ENCODE results near the gene BANP. TPM values are rescaled to one million over a fixed set of nuclear protein-coding genes. Genes with fewer than 3 reads are reported as not detected.
"Not testable (repeated sequence)": the region's sequence is repeated elsewhere in the genome, so short reads cannot be mapped to it uniquely, and the experiment has no call there.

Gene BANP
- total RNA-seq, 1 experiment from 2014 or later: 37.2 TPM

- H4K20me1 ChIP-seq (ENCODE audit: insufficient read depth): not testable (repeated sequence)
Observed at GRCh38 chr16:87911106-87911763, 40.0 kb upstream of the BANP start.

GRCh38 chr16:87912691-87913090, 38.5 kb upstream of the BANP start:
- ATAC-seq; H3K9me2 ChIP-seq (ENCODE audit: insufficient read depth); intact Hi-C loops (cut with micrococcal nuclease); H3K4me1 ChIP-seq (ENCODE audit: control insufficient read depth in 1 of 2, insufficient read depth in 2 of 2, low read length in 2 of 2); H4K20me1 ChIP-seq (ENCODE audit: insufficient read depth); H3K79me2 ChIP-seq (ENCODE audit: insufficient read depth, low read length); DNase-seq (ENCODE audit: low read depth, low spot score); CTCF ChIA-PET; POLR2A ChIA-PET; H3K9ac ChIP-seq (ENCODE audit: low read length); H3K4me2 ChIP-seq (ENCODE audit: low read length); RAD21 ChIA-PET (ENCODE audit: low non-redundant PET in 1 of 2, low total read pairs in 2 of 2, uncharacterized antibody in 2 of 2, unreplicated experiment in 2 of 2); H2AFZ ChIP-seq (ENCODE audit: low read depth, low read length, poor library complexity, severe bottlenecking); H3K27ac ChIP-seq (ENCODE audit: low read depth, low read length); H3K27me3 ChIP-seq (ENCODE audit: insufficient read depth, low read length); H3K9me3 ChIP-seq (ENCODE audit: control insufficient read depth in 1 of 2, insufficient read depth in 1 of 2, low read depth in 1 of 2, low read length in 2 of 2); H3K36me3 ChIP-seq (ENCODE audit: control insufficient read depth in 1 of 2, insufficient read depth in 2 of 2, low read length in 2 of 2); H3K4me3 ChIP-seq (replicated peaks in 1 of 2; ENCODE audit: low read depth in 1 of 2, low read length in 2 of 2); BruUV-seq (replicated peaks): not testable (repeated sequence)

More at GRCh38 chr16:87911106-87911763, 40.0 kb upstream of the BANP start:
- H3K36me3 ChIP-seq (ENCODE audit: control insufficient read depth in 1 of 2, insufficient read depth in 2 of 2, low read length in 2 of 2); H3K4me3 ChIP-seq (replicated peaks in 1 of 2; ENCODE audit: low read depth in 1 of 2, low read length in 2 of 2); H3K27ac ChIP-seq (ENCODE audit: low read depth, low read length); H3K4me2 ChIP-seq (ENCODE audit: low read length); RAD21 ChIA-PET (ENCODE audit: low non-redundant PET in 1 of 2, low total read pairs in 2 of 2, uncharacterized antibody in 2 of 2, unreplicated experiment in 2 of 2); intact Hi-C loops (cut with micrococcal nuclease); H2AFZ ChIP-seq (ENCODE audit: low read depth, low read length, poor library complexity, severe bottlenecking); H3K9me2 ChIP-seq (ENCODE audit: insufficient read depth); ATAC-seq; DNase-seq (ENCODE audit: low read depth, low spot score); H3K27me3 ChIP-seq (ENCODE audit: insufficient read depth, low read length); H3K4me1 ChIP-seq (ENCODE audit: control insufficient read depth in 1 of 2, insufficient read depth in 2 of 2, low read length in 2 of 2); POLR2A ChIA-PET; H3K79me2 ChIP-seq (ENCODE audit: insufficient read depth, low read length); H3K9me3 ChIP-seq (ENCODE audit: control insufficient read depth in 1 of 2, insufficient read depth in 1 of 2, low read depth in 1 of 2, low read length in 2 of 2); H3K9ac ChIP-seq (ENCODE audit: low read length); BruUV-seq (replicated peaks): not testable (repeated sequence)
- CTCF ChIA-PET: interaction anchor here (0.7 to 1.6 kb wide), 5 partner anchors 14 to 142 kb away, joined by 3 to 6 read pairs (median 3); no protein-coding TSS in a partner anchor

DNA sequence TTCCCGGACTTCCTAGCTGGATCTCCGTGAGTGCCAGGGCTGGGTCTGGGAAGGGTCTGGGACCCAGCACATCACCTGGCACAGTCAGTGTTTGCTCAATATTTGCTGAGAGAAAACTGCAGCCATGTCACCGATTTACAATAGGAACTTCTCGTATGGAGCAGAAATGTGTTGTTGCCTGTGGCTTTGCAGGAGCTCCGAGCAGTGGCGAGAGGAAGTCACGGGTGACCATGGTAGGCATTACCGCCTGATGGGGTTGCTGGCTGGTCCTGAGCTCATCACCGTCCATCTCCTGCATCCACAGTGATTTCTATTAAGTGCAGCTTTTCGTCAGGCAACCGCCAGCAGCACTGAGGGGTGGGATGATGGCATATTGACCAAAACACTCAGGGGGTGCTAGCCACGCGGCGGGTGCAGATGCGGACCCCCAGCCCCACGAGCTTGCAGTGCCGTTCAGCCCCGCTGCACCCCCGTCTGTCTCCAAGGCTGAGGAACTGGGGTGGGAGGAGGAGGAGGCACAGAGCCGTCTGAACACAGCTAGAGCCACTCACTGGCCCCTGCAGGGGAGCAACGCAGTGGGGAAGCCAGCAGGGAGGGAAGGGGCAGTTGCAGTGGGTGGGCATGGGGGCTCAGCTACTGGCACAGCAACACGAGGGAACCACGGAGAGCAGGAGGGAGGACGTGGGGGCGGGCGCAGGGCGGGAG, 37.1 kb upstream of the BANP start:
- CTCF ChIA-PET; RAD21 ChIA-PET (ENCODE audit: low non-redundant PET in 1 of 2, low total read pairs in 2 of 2, uncharacterized antibody in 2 of 2, unreplicated experiment in 2 of 2); H3K4me3 ChIP-seq (replicated peaks in 1 of 2; ENCODE audit: low read depth in 1 of 2, low read length in 2 of 2); H2AFZ ChIP-seq (ENCODE audit: low read depth, low read length, poor library complexity, severe bottlenecking); H3K79me2 ChIP-seq (ENCODE audit: insufficient read depth, low read length); H3K27me3 ChIP-seq (ENCODE audit: insufficient read depth, low read length); DNase-seq (ENCODE audit: low read depth, low spot score); ATAC-seq; H4K20me1 ChIP-seq (ENCODE audit: insufficient read depth); H3K9me3 ChIP-seq (ENCODE audit: control insufficient read depth in 1 of 2, insufficient read depth in 1 of 2, low read depth in 1 of 2, low read length in 2 of 2); H3K9me2 ChIP-seq (ENCODE audit: insufficient read depth); H3K36me3 ChIP-seq (ENCODE audit: control insufficient read depth in 1 of 2, insufficient read depth in 2 of 2, low read length in 2 of 2); intact Hi-C loops (cut with micrococcal nuclease); H3K4me2 ChIP-seq (ENCODE audit: low read length); H3K27ac ChIP-seq (ENCODE audit: low read depth, low read length); H3K9ac ChIP-seq (ENCODE audit: low read length); BruUV-seq (replicated peaks); H3K4me1 ChIP-seq (ENCODE audit: control insufficient read depth in 1 of 2, insufficient read depth in 2 of 2, low read length in 2 of 2): not testable (repeated sequence)
- POLR2A ChIA-PET: interaction anchor here (0.6 kb wide), 1 partner anchor 11 kb away, joined by 5 read pairs; no protein-coding TSS in a partner anchor

All from HCT116 (cell line).